HG03558 (cell line): ENCODE data around the gene GLS2.
"Not testable (repeated sequence)": the region's sequence is repeated elsewhere in the genome, so short reads cannot be mapped to it uniquely, and the experiment has no call there.

Experiments used
- ATAC-seq: cut with Tn5 transposase; IDR thresholded peaks from one replicate; pipeline ENCODE4 v1.9.1; 2021; ENCODE audit warnings: moderate number of reproducible peaks; ENCODE audit not compliant: unreplicated experiment; ENCODE audit errors: extremely low read depth

Gene GLS2

DNA sequence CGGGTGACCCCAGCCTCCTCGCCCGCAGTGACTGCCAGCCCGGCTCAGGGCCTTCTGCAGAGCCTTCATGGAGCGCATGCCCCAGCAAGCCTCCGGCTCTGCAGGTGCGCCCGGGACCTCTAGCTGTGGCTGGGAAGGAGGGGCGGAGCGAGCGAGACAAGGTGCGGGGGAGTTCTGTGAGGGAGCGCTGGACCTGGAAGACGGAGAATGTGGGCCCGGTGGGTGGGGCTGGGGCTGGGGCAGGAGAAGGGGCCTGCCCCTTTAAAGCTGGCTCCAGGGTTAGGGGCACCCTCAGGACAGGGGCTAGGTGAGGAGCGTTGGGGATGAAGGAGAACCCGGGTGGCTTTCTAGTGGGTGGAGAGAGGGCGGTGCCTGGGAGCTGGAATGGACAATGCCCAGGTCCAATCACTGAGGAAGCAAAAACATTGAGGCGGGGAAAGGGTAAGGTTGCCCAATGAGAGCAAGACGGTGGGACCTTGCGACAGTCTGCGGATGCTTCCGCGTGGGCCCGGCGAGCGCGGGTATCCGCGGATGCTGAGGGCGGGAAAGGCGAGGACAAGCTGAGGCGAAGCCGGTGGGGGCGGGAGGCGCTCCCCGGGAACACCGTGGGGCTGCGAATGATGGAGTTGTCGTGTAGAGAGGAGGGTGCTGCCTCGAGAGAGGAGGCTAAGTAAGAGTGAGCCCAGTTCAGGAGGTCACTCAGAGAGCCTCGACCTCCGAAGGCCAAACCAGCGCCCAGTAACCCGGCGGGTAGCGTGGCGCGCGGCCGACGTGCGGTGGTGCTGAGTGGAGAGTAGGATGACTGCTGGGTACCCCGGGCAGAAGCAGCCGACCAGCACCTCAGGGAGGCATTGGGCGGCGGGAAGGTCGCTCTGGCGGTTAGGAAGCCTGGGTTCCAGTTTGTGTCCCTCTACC lies at the start of gene GLS2:
TSS of gene GLS2 (minus strand) at position 121 of the 915 bp plus-strand sequence. CDS start at position 78, 43 bp downstream.
- ATAC-seq = peak; percentile 69

DNA sequence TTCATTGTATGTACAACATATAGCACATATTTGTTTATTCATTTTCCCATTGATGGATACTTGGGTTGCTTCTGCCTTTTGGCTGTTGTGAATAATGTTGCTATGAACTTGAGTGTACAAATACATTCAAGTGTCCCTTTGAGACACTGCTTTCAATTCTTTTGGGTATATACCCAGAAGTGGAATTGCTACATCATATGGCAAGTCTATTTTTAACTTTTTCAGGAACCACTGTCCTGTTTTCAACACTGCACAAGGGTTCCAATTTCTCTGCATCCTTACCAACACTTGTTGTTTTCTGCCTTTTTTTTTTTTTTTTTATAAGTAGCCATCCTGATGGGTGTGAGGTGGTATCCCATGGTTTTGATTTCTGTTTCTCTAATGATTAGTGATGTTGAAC lies 49.6 kb upstream of the GLS2 start:
- ATAC-seq = no peak

DNA sequence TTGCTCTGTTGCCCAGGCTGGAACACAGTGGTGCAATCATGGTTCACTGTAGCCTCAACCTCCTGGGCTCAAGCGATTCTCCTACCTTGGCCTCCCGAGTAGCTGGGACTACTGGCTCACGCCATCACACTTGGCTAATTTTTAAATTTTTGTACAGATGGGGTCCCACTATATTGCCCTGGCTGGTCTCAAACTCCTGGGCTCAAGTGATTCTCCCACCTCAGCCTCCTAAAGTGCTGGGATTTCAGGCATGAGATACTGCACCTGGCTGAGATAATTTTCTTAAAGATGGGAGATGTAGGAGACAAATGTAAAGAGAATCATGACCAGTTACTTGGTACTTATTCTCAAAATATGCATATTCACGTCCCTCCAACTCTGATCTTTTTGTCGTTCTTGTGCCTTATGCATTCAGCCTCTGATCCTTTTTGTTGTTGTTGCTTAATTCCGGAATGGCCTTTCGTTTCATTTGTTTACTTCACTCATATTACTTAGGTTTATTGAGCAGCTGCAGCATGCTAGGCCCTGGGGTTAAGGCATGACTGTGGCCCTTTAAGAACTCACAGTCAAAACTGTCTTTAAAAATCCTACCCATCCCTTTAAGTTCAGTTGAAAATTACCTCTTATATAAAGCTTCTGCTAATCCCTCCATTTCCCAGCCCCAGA lies 42.6 kb upstream of the GLS2 start:
- ATAC-seq = no peak

- ATAC-seq = no peak
Observed at GRCh38 chr12:56529656-56530055, 41.7 kb upstream of the GLS2 start.

- no peak for ATAC-seq
Observed at GRCh38 chr12:56528846-56529245, 40.9 kb upstream of the GLS2 start.

GRCh38 chr12:56522411-56523193 lies 34.6 kb upstream of the GLS2 start:
- no peak for ATAC-seq

DNA sequence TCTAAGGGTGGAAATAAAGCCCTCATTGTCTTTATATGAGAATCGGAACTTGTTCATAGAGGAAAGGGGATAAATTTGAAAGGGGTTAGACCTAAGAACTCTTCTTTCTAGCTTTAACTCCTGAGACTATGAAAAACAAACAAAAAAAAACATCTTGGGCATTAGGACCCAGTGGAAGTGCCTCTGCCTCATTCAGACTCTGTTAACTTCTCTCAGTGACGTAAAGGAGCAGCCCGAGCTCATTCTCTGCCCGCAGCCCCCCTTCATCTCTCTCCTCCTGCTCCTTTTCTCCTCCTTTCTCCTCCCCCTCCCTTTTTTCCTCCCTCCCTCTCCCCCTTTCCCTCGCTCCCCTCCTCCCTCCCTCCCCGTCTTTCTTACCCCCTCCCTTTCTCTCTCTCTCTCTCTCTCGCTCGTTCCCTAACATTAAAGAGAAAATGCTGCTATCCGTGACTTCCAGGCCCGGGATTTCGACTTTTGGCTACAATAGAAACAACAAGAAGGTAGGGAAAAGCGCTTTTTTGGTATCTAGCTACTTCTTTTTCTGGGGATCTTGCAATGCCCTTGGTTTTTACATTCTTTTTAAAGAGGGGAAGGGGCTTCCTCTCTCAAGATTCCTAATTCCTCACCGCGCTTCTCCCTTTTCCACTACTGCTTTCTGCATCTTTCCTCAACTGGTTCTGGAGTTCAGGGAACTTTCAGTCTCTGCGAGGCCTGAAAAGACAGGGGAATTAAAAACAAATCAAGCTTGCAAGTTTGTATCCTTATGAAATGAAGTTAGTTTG lies 33.8 kb upstream of the GLS2 start, which contains the start of gene RBMS2:
TSS of gene RBMS2 (plus strand) at position 231 of the 782 bp plus-strand sequence. CDS start at position 435, 204 bp downstream.
- ATAC-seq = no peak

GRCh38 chr12:56521209-56521589 lies 33.2 kb upstream of the GLS2 start:
- no peak for ATAC-seq

GRCh38 chr12:56520506-56520905 lies 32.5 kb upstream of the GLS2 start:
- no peak for ATAC-seq

- no peak for ATAC-seq
Observed at GRCh38 chr12:56520048-56520447, 32.1 kb upstream of the GLS2 start.

GRCh38 chr12:56518570-56518969 lies 30.6 kb upstream of the GLS2 start:
- ATAC-seq = no peak

DNA sequence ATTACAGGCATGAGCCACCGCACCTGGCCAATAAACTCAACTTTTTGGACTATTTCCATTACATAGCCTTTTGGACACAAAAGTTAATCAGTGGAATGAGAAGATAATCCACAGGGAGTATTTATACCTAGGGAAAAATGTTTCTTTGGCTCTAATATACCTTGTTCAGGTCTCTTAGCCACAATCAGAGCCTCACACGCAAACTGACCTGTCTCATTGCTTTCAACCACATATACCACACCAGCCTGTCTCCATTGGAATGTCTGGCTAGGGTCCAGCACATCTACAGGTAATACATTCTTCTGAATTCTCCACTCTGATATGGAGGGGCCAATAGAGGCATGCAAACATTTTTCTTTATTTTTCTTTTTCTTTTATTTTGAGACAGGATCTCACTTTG lies 29.9 kb upstream of the GLS2 start:
- no peak for ATAC-seq

GRCh38 chr12:56514014-56514318 lies 26.0 kb upstream of the GLS2 start:
- ATAC-seq = not testable (repeated sequence)

GRCh38 chr12:56510786-56511185 lies 22.8 kb upstream of the GLS2 start:
- no peak for ATAC-seq

- not testable (repeated sequence) for ATAC-seq
Observed at GRCh38 chr12:56499879-56500278, 11.9 kb upstream of the GLS2 start.

DNA sequence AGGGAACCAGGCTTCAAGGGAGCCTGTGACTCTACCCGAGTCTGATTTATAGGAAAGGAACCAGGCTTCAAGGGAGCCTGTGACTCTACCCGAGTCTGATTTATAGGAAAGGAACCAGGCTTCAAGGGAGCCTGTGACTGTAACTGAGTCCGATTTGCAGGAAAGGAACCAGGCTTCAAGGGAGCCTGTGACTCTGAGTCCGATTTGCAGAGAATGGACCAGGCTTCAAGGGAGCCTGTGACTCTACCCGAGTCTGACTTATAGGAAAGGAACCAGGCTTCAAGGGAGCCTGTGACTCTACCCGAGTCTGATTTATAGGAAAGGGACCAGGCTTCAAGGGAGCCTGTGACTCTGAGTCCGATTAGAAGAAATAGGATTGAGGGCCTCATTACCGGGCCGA lies 11.5 kb upstream of the GLS2 start:
- not testable (repeated sequence) for ATAC-seq

DNA sequence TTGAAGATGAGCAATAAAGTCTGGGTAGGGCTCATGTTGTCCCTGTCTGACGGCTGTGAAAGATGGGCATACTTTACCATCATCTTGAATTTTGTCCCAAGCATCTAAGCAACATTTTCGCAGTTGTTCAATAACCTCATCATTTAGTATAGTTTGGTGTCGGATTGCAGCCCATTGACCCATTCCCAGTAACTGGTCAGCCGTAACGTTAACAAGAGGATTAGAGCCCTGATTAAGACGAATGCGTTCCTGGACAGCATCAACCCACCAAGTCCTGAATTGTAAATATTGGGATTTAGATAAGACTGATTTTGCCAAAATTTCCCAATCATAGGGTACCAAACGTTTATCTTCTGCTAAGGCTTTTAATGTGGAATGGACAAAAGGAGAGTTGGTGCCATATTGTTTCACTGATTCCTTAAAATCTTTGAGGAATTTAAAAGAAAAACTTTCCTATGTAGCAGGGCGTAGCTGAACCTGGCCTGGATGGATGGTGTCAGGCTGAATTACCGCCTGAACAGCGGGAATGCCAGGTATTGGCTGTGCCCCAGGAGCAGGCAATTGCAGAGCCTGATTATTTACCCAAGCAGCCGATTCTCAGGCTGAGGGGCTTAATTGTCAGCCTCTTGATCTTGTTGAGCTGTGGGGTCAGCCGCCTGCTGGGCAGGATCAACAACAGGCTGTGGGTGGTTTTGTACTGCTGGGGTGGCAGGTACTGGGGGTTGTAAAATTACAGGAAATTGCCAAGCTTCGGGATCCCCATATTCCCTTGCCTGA lies 10.4 kb upstream of the GLS2 start:
- ATAC-seq = not testable (repeated sequence)

DNA sequence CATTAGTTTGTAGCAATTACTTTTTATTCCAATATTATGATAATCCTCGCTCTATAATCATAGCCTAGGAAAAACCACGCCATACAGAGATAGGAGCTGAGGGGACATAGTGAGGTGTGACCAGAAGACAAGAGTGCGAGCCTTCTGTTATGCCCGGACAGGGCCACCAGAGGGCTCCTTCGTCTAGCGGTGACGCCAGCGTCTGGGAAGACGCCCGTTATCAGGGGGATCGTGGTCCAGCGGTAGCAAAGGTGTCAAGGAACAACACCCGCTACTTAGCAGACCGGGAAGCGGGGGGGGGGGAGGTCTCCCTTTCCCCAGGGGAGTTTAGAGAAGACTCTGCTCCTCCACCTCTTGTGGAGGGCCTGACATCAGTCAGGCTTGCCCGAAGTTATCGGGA lies 8.7 kb upstream of the GLS2 start:
- not testable (repeated sequence) for ATAC-seq

DNA sequence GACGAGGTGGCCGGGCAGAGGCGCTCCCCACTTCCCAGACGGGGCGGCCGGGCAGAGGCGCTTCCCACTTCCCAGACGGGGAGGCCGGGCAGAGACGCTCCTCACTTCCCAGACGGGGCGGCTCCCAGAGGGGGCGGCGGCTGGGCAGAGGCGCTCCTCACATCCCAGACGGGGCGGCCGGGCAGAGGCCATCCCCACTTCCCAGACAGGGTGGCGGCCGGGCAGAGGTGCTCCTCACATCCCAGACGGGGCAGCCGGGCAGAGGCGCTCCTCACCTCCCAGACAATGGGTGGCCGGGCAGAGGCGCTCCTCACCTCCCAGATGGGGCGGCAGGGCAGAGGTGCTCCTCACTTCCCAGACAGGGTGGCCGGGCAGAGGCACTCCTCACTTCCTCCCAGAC lies 6.5 kb upstream of the GLS2 start:
- not testable (repeated sequence) for ATAC-seq
